ENCODE results near the gene OASL.

- TF ChIP-seq EZH2 (IDR thresholded peaks at IDR 0.05; ENCODE audit: borderline replicate concordance, insufficient read depth, low read length, poor library complexity, severe bottlenecking): no peak
- TF ChIP-seq POLR2AphosphoS5 (IDR thresholded peaks at IDR 0.05): no peak
These were observed 29.3 kb downstream of the OASL start for GRCh38 chr12:121009741-121010140.
